Keratinocyte (primary cell): ENCODE results near the gene DBF4B. TPM values are rescaled to one million over a fixed set of nuclear protein-coding genes. Genes with fewer than 3 reads are reported as not detected.
"Not testable (repeated sequence)": the region's sequence is repeated elsewhere in the genome, so short reads cannot be mapped to it uniquely, and the experiment has no call there.

Experiments used
- DNase-seq: peaks from one replicate; pipeline ENCODE4 v3.0.0-alpha.2; 2011; ENCODE audit warnings: low read depth, missing footprints, low spot score
- FAIRE-seq: peaks from 2 replicates; lab custom pipeline; 2011; peaks lifted over from hg19 to GRCh38; lab: Jason Lieb, UNC
- H2AFZ ChIP-seq: 2 replicates; pipeline ENCODE4 v1.6.0; 2012; ENCODE audit warnings: low read length, control low read depth, inconsistent platforms; ENCODE audit not compliant: control insufficient read depth
- H3K27ac ChIP-seq: 2 replicates; pipeline ENCODE4 v1.5.1; 2011; ENCODE audit warnings: low read length; ENCODE audit not compliant: control insufficient read depth, insufficient read depth
- H3K27me3 ChIP-seq: 3 replicates; pipeline ENCODE4 v1.6.0; 2011; ENCODE audit warnings: low read length; ENCODE audit not compliant: control insufficient read depth, insufficient read depth; ENCODE audit errors: extremely low read depth
- H3K36me3 ChIP-seq, 2 experiments: 2 replicates in 1 of 2; 3 replicates in 1 of 2; pipeline ENCODE4 v1.5.1; 2011; ENCODE audit warnings: low read length in 2 of 2, mild to moderate bottlenecking in 1 of 2; ENCODE audit not compliant: control insufficient read depth in 2 of 2, insufficient read depth in 2 of 2; ENCODE audit errors: extremely low read depth in 1 of 2
- H3K4me1 ChIP-seq: 3 replicates; pipeline ENCODE4 v1.5.1; 2011; ENCODE audit warnings: low read length; ENCODE audit not compliant: control insufficient read depth, insufficient read depth; ENCODE audit errors: extremely low read depth
- H3K4me2 ChIP-seq: 3 replicates; pipeline ENCODE4 v1.6.0; 2011; ENCODE audit warnings: low read depth, low read length; ENCODE audit not compliant: control insufficient read depth, insufficient read depth; ENCODE audit errors: extremely low read depth
- H3K4me3 ChIP-seq, 3 experiments: fragments of 200-600 bp in 1 of 3; sonication (generic) in 1 of 3; 2 replicates in 2 of 3; 3 replicates in 1 of 3; pipeline ENCODE4 v1.5.1; 2011 to 2016; ENCODE audit warnings: low read length in 3 of 3, mild to moderate bottlenecking in 3 of 3, control low read depth in 2 of 3, inconsistent platforms in 1 of 3, low read depth in 1 of 3, mixed read lengths in 1 of 3, mixed run types in 1 of 3, moderate library complexity in 1 of 3; ENCODE audit not compliant: control insufficient read depth in 2 of 3, insufficient read depth in 2 of 3; ENCODE audit errors: extremely low read depth in 1 of 3
- H3K79me2 ChIP-seq: 2 replicates; pipeline ENCODE4 v1.6.0; 2012; ENCODE audit warnings: low read length; ENCODE audit not compliant: control insufficient read depth, insufficient read depth
- H3K9ac ChIP-seq: 3 replicates; pipeline ENCODE4 v1.6.0; 2011; ENCODE audit warnings: low read length; ENCODE audit not compliant: control insufficient read depth, insufficient read depth; ENCODE audit errors: extremely low read depth
- H3K9me1 ChIP-seq: 3 replicates; pipeline ENCODE4 v1.6.0; 2011; ENCODE audit warnings: low read length; ENCODE audit not compliant: control insufficient read depth, insufficient read depth; ENCODE audit errors: extremely low read depth
- H3K9me3 ChIP-seq: 2 replicates; pipeline ENCODE4 v1.5.1; 2012; ENCODE audit warnings: low read depth, low read length; ENCODE audit not compliant: control insufficient read depth
- H4K20me1 ChIP-seq: 3 replicates; pipeline ENCODE4 v1.6.0; 2011; ENCODE audit warnings: low read length; ENCODE audit not compliant: control insufficient read depth, insufficient read depth; ENCODE audit errors: extremely low read depth
- CTCF ChIP-seq, 3 experiments: IDR thresholded peaks in 1 of 3; conservative IDR thresholded peaks in 1 of 3; optimal IDR thresholded peaks in 1 of 3; 2 replicates in 2 of 3; 3 replicates in 1 of 3; pipeline versions ENCODE3 to v1.5.1; 2011; ENCODE audit warnings: low read length in 3 of 3, mild to moderate bottlenecking in 3 of 3, moderate library complexity in 2 of 3, control low read depth in 1 of 3, inconsistent platforms in 1 of 3; ENCODE audit not compliant: insufficient read depth in 2 of 3; ENCODE audit errors: extremely low read depth in 1 of 3
- EZH2 ChIP-seq: IDR thresholded peaks from one replicate; pipeline ENCODE4 v1.6.1; 2012; ENCODE audit warnings: inconsistent platforms, mild to moderate bottlenecking, low read length, moderate library complexity
- dilution Hi-C: fragments of 300-500 bp; cut with MboI; formaldehyde crosslinking; loops from one replicate; pipeline ENCODE4 v1.7.0; 2020; ENCODE audit warnings: low sequenced_read_pairs; ENCODE audit not compliant: extremely low pct_ligation_motif_present
- polyA plus RNA-seq, 5 experiments: library from polyadenylated mRNA; depleted of rRNA in 3 of 5; stranded (reverse) in 3 of 5; stranded (forward) in 1 of 5; unstranded in 1 of 5; fragments of >200 nt; gene quantifications; 1 replicate in 1 of 5; 2 replicates in 3 of 5; 3 replicates in 1 of 5; pipeline versions ENCODE4 v1.2.1 to v1.2.3, GENCODE V29; 2011 to 2012; ENCODE audit warnings: missing spikeins in 2 of 5, low read depth in 1 of 5, low replicate concordance in 1 of 5

Gene DBF4B
- polyA plus RNA-seq, 1 donor (not counting 4 experiments of a cell fraction or from before 2014, with no cell fraction given), result 4.0 TPM

- Histone ChIP-seq H3K79me2 (no peaks in the 10 kb centered on the region), H3K4me2 (no peak overlapping the region), H3K27ac (no peak overlapping the region), H4K20me1 (no peaks in the 10 kb centered on the region), H2AFZ (no peak overlapping the region), H3K4me3 (no peak overlapping the region), H3K9me3 (no peaks in the 10 kb centered on the region), H3K9me1 (no peaks in the 10 kb centered on the region), H3K4me1 (no peaks in the 10 kb centered on the region), H3K36me3 (peaks cover 3 to 18% of the 10 kb centered on the region in 2 experiments), H3K9ac (no peak overlapping the region), H3K27me3 (no peaks in the 10 kb centered on the region)
- dilution Hi-C loops, result no loop called here
- FAIRE-seq, result no peak
- no peak for TF ChIP-seq EZH2
- no peak for TF ChIP-seq CTCF (optimal IDR thresholded peaks at IDR 0.05 in 1 of 3, IDR thresholded peaks at IDR 0.05 in 1 of 3, conservative IDR thresholded peaks at IDR 0.05 in 1 of 3; ENCODE audit: extremely low read depth in 1 of 3, insufficient read depth in 2 of 3, low read length in 3 of 3)
- DNase-seq, result no peak
Measured at GRCh38 chr17:44745301-44745700, 36.8 kb downstream of the DBF4B start.

GRCh38 chr17:44745738-44746137 lies 37.3 kb downstream of the DBF4B start:
- H3K4me3 ChIP-seq, H3K4me1 ChIP-seq, H3K27me3 ChIP-seq, H3K27ac ChIP-seq, H2AFZ ChIP-seq, H3K9me3 ChIP-seq, H3K9me1 ChIP-seq, H4K20me1 ChIP-seq, H3K4me2 ChIP-seq, FAIRE-seq, H3K79me2 ChIP-seq, H3K9ac ChIP-seq, dilution Hi-C loops, DNase-seq: not testable (repeated sequence)
- peaks cover 3 to 18% of the 10 kb centered on the region in 2 experiments for H3K36me3 ChIP-seq

GRCh38 chr17:44747566-44747965 lies 39.1 kb downstream of the DBF4B start:
- TF ChIP-seq CTCF (optimal IDR thresholded peaks at IDR 0.05 in 1 of 3, IDR thresholded peaks at IDR 0.05 in 1 of 3, conservative IDR thresholded peaks at IDR 0.05 in 1 of 3; ENCODE audit: extremely low read depth in 1 of 3, insufficient read depth in 2 of 3, low read length in 3 of 3) (no peak), EZH2 (no peak)
- DNase-seq (no peak), FAIRE-seq (no peak)
- no peak overlapping the region for H3K27ac ChIP-seq
- no peaks in the 10 kb centered on the region for H4K20me1 ChIP-seq
- H3K9me1 ChIP-seq, result no peaks in the 10 kb centered on the region
- no peaks in the 10 kb centered on the region for H3K27me3 ChIP-seq
- H3K9ac ChIP-seq, result no peak overlapping the region
- H2AFZ ChIP-seq, result no peak overlapping the region
- H3K79me2 ChIP-seq, result no peaks in the 10 kb centered on the region
- no peak overlapping the region for H3K4me3 ChIP-seq
- peaks cover 3 to 12% of the 10 kb centered on the region in 2 experiments for H3K36me3 ChIP-seq
- H3K9me3 ChIP-seq, result no peaks in the 10 kb centered on the region
- no peak overlapping the region for H3K4me2 ChIP-seq
- dilution Hi-C loops, result no loop called here
- no peaks in the 10 kb centered on the region for H3K4me1 ChIP-seq
